A549 treated with AZD9567 at 1 μM for 4 hours (cell line): ENCODE data around the gene TMEFF2. TPM values are rescaled to one million over a fixed set of nuclear protein-coding genes. Genes with fewer than 3 reads are reported as not detected.

ENCODE experiments used
- total RNA-seq: library from RNA; stranded (reverse); fragments of 200-300 nt; extraction: Qiagen RNA extraction; gene quantifications from 5 replicates; pipeline ENCODE4 v1.2.3, GENCODE V29; 2022; ENCODE audit not compliant: insufficient read depth

Gene TMEFF2
- total RNA-seq = 0.28 to 0.39 TPM (median 0.32 TPM) in 4 of 5 replicates, not detected in the other

GRCh38 chr2:192194866-192195547, at the start of gene TMEFF2:
Gene TMEFF2, minus strand, starts transcription at chr2:192194933. Its CDS starts 409 bp downstream, at chr2:192194524.

